Keratinocyte (primary cell): ENCODE data around the gene SASH1. TPM values are rescaled to one million over a fixed set of nuclear protein-coding genes. Genes with fewer than 3 reads are reported as not detected.

Experiments used
- DNase-seq: peaks from one replicate; pipeline ENCODE4 v3.0.0-alpha.2; 2011; ENCODE audit warnings: low read depth, missing footprints, low spot score
- FAIRE-seq: peaks from 2 replicates; lab custom pipeline; 2011; peaks lifted over from hg19 to GRCh38; lab: Jason Lieb, UNC
- H2AFZ ChIP-seq: 2 replicates; pipeline ENCODE4 v1.6.0; 2012; ENCODE audit warnings: low read length, control low read depth, inconsistent platforms; ENCODE audit not compliant: control insufficient read depth
- H3K27ac ChIP-seq: 2 replicates; pipeline ENCODE4 v1.5.1; 2011; ENCODE audit warnings: low read length; ENCODE audit not compliant: control insufficient read depth, insufficient read depth
- H3K27me3 ChIP-seq: 3 replicates; pipeline ENCODE4 v1.6.0; 2011; ENCODE audit warnings: low read length; ENCODE audit not compliant: control insufficient read depth, insufficient read depth; ENCODE audit errors: extremely low read depth
- H3K36me3 ChIP-seq, 2 experiments: 2 replicates in 1 of 2; 3 replicates in 1 of 2; pipeline ENCODE4 v1.5.1; 2011; ENCODE audit warnings: low read length in 2 of 2, mild to moderate bottlenecking in 1 of 2; ENCODE audit not compliant: control insufficient read depth in 2 of 2, insufficient read depth in 2 of 2; ENCODE audit errors: extremely low read depth in 1 of 2
- H3K4me1 ChIP-seq: 3 replicates; pipeline ENCODE4 v1.5.1; 2011; ENCODE audit warnings: low read length; ENCODE audit not compliant: control insufficient read depth, insufficient read depth; ENCODE audit errors: extremely low read depth
- H3K4me2 ChIP-seq: 3 replicates; pipeline ENCODE4 v1.6.0; 2011; ENCODE audit warnings: low read depth, low read length; ENCODE audit not compliant: control insufficient read depth, insufficient read depth; ENCODE audit errors: extremely low read depth
- H3K4me3 ChIP-seq, 3 experiments: fragments of 200-600 bp in 1 of 3; sonication (generic) in 1 of 3; 2 replicates in 2 of 3; 3 replicates in 1 of 3; pipeline ENCODE4 v1.5.1; 2011 to 2016; ENCODE audit warnings: low read length in 3 of 3, mild to moderate bottlenecking in 3 of 3, control low read depth in 2 of 3, inconsistent platforms in 1 of 3, low read depth in 1 of 3, mixed read lengths in 1 of 3, mixed run types in 1 of 3, moderate library complexity in 1 of 3; ENCODE audit not compliant: control insufficient read depth in 2 of 3, insufficient read depth in 2 of 3; ENCODE audit errors: extremely low read depth in 1 of 3
- H3K79me2 ChIP-seq: 2 replicates; pipeline ENCODE4 v1.6.0; 2012; ENCODE audit warnings: low read length; ENCODE audit not compliant: control insufficient read depth, insufficient read depth
- H3K9ac ChIP-seq: 3 replicates; pipeline ENCODE4 v1.6.0; 2011; ENCODE audit warnings: low read length; ENCODE audit not compliant: control insufficient read depth, insufficient read depth; ENCODE audit errors: extremely low read depth
- H3K9me1 ChIP-seq: 3 replicates; pipeline ENCODE4 v1.6.0; 2011; ENCODE audit warnings: low read length; ENCODE audit not compliant: control insufficient read depth, insufficient read depth; ENCODE audit errors: extremely low read depth
- H3K9me3 ChIP-seq: 2 replicates; pipeline ENCODE4 v1.5.1; 2012; ENCODE audit warnings: low read depth, low read length; ENCODE audit not compliant: control insufficient read depth
- H4K20me1 ChIP-seq: 3 replicates; pipeline ENCODE4 v1.6.0; 2011; ENCODE audit warnings: low read length; ENCODE audit not compliant: control insufficient read depth, insufficient read depth; ENCODE audit errors: extremely low read depth
- CTCF ChIP-seq, 3 experiments: IDR thresholded peaks in 1 of 3; conservative IDR thresholded peaks in 1 of 3; optimal IDR thresholded peaks in 1 of 3; 2 replicates in 2 of 3; 3 replicates in 1 of 3; pipeline versions ENCODE3 to v1.5.1; 2011; ENCODE audit warnings: low read length in 3 of 3, mild to moderate bottlenecking in 3 of 3, moderate library complexity in 2 of 3, control low read depth in 1 of 3, inconsistent platforms in 1 of 3; ENCODE audit not compliant: insufficient read depth in 2 of 3; ENCODE audit errors: extremely low read depth in 1 of 3
- EZH2 ChIP-seq: IDR thresholded peaks from one replicate; pipeline ENCODE4 v1.6.1; 2012; ENCODE audit warnings: inconsistent platforms, mild to moderate bottlenecking, low read length, moderate library complexity
- dilution Hi-C: fragments of 300-500 bp; cut with MboI; formaldehyde crosslinking; loops from one replicate; pipeline ENCODE4 v1.7.0; 2020; ENCODE audit warnings: low sequenced_read_pairs; ENCODE audit not compliant: extremely low pct_ligation_motif_present
- polyA plus RNA-seq, 5 experiments: library from polyadenylated mRNA; depleted of rRNA in 3 of 5; stranded (reverse) in 3 of 5; stranded (forward) in 1 of 5; unstranded in 1 of 5; fragments of >200 nt; gene quantifications; 1 replicate in 1 of 5; 2 replicates in 3 of 5; 3 replicates in 1 of 5; pipeline versions ENCODE4 v1.2.1 to v1.2.3, GENCODE V29; 2011 to 2012; ENCODE audit warnings: missing spikeins in 2 of 5, low read depth in 1 of 5, low replicate concordance in 1 of 5

SASH1 gene
- polyA plus RNA-seq, 1 donor (not counting 4 experiments of a cell fraction or from before 2014, with no cell fraction given): 4.4 TPM

GRCh38 chr6:148557796-148558321 lies 215.2 kb downstream of the SASH1 start:
- no peak overlapping the region for H2AFZ ChIP-seq
- H3K4me2 ChIP-seq: no peak overlapping the region
- H3K36me3 ChIP-seq: no peaks in the 10 kb centered on the region
- no peak for DNase-seq
- no peaks in the 10 kb centered on the region for H3K27me3 ChIP-seq
- TF ChIP-seq CTCF (optimal IDR thresholded peaks at IDR 0.05 in 1 of 3, IDR thresholded peaks at IDR 0.05 in 1 of 3, conservative IDR thresholded peaks at IDR 0.05 in 1 of 3; ENCODE audit: extremely low read depth in 1 of 3, insufficient read depth in 2 of 3, low read length in 3 of 3) (no peak), EZH2 (no peak)
- H3K79me2 ChIP-seq: no peaks in the 10 kb centered on the region
- H3K27ac ChIP-seq: no peak overlapping the region
- FAIRE-seq: no peak
- no peak overlapping the region for H3K9ac ChIP-seq
- dilution Hi-C loops: no loop called here
- H3K9me3 ChIP-seq: no peaks in the 10 kb centered on the region
- H3K4me1 ChIP-seq: peaks cover 3% of the 10 kb centered on the region
- no peaks in the 10 kb centered on the region for H3K9me1 ChIP-seq
- H3K4me3 ChIP-seq: no peak overlapping the region
- no peaks in the 10 kb centered on the region for H4K20me1 ChIP-seq

- Histone ChIP-seq H3K36me3 (no peaks in the 10 kb centered on the region), H3K79me2 (no peaks in the 10 kb centered on the region), H3K9me3 (no peaks in the 10 kb centered on the region), H2AFZ (peak overlapping the region; percentile 70), H4K20me1 (no peaks in the 10 kb centered on the region), H3K27me3 (no peaks in the 10 kb centered on the region), H3K4me3 (peak overlapping the region in 2 of 3 experiments; percentile 45 to 56), H3K4me2 (peak overlapping the region; percentile 76), H3K9me1 (no peaks in the 10 kb centered on the region), H3K4me1 (peaks cover 3% of the 10 kb centered on the region), H3K27ac (no peak overlapping the region), H3K9ac (peak overlapping the region; percentile 46)
- dilution Hi-C loops: no loop called here
- no peak for DNase-seq
- peak; percentile 49 for FAIRE-seq
- TF ChIP-seq EZH2 (no peak), CTCF (optimal IDR thresholded peaks at IDR 0.05 in 1 of 3, IDR thresholded peaks at IDR 0.05 in 1 of 3, conservative IDR thresholded peaks at IDR 0.05 in 1 of 3; ENCODE audit: extremely low read depth in 1 of 3, insufficient read depth in 2 of 3, low read length in 3 of 3) (peak; percentile 75 to 93 (median 88))
Observed at GRCh38 chr6:148559848-148560433, 217.3 kb downstream of the SASH1 start.
